HG02840 (cell line): ENCODE measurements around the gene APCDD1L.

Experiments used
- ATAC-seq: cut with Tn5 transposase; IDR thresholded peaks from one replicate; pipeline ENCODE4 v1.9.1; 2021; ENCODE audit warnings: mild to moderate bottlenecking, moderate library complexity, moderate number of reproducible peaks; ENCODE audit not compliant: unreplicated experiment, low FRiP score

Gene APCDD1L

GRCh38 chr20:58469616-58470015 is 45.6 kb downstream of the APCDD1L start:
- ATAC-seq = no peak

- ATAC-seq = no peak
These were observed 47.3 kb downstream of the APCDD1L start for GRCh38 chr20:58467572-58468527.

DNA sequence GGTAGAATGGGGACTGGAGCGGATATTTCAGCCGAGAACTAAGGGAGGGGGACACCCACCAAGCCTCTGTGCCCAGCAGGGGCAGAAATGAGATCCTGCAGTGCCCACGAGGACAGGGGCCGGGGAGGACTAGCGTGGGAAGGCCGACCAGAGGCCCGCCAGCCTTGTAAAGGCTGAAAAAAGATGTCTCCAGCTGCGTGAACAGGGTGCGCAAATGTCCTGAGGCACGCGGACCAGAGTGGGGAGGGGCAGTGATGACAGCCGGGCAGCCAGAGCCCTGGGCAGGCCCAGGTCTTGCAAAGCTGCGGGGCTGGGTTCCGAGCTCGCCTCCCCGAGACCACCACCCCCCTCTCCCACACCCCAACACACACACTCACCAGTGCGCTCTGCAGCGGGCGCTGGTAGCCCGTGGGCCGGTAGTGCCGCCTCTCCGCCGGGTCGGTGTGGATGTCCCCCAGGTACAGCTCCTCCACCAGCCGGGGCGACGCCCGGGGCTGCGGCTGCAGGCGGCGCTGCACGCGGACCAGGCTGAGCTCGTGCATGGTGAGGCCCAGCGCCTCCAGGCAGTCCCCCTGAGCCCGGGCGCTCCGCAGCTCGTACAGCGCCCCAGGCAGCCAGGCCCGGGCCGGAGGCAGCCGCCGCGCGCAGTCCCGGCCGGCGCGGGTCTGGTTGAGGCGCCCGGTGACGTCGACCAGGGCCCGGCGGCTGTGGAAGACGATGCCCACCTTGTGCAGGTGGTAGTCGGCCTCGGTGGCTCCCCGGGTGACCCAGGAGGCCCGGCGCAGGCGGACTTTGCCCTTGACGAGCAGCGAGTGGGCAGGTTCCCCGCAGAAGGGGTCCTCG is 48.2 kb downstream of the APCDD1L start:
- no peak for ATAC-seq

DNA sequence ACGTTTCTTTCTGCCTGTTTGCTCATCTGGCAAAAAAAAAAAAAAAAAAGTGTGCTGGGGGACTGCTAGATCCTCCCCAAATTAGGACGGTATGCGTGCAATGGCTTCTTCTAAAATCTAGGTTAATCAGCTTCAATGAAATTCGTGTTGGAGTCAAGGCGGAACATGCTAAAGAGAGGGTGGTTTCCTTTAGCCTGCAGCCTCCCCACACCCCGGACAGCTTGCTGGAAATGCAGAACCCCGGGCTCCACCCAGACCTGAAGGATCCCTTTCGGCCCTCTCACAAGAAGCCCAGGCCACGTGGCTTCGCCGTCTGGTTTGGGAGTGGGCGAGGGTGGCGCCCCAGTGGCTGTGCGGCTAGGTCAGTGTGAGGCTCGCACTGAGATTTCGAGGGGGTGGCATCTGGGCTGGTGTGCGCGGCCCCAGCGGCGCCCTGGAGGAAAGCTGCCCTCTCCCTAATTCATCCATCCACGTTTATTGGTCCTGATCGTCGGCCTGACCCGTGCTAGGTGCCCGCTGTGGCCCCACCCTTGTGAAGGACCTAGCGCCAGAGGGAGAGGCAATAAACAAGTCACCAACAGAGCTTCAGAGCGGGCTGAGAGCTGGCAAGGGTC is 49.0 kb downstream of the APCDD1L start:
- ATAC-seq = no peak

GRCh38 chr20:58464838-58465237 is 50.4 kb downstream of the APCDD1L start:
- ATAC-seq = no peak

DNA sequence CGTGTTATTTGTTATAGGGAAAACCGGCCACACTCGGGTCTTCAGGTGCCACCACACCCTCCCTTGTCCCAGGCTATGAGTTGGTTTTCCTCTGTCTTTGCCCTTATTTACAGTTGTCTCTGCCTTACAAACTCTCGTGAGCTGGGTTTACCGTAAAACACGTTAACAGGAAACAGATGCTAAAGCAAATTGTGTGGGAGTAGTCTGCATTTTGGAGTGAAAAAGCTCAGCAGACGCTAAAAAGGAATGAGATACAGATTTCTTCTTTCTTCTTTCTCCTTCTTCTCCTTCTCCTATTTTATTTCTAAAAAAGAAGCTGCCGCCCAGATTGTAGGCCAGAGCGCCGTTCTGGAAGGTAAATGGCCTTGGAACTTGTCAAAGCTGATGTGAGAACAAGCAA is 51.9 kb downstream of the APCDD1L start:
- ATAC-seq = no peak

GRCh38 chr20:58461899-58462298 is 53.3 kb downstream of the APCDD1L start:
- no peak for ATAC-seq

DNA sequence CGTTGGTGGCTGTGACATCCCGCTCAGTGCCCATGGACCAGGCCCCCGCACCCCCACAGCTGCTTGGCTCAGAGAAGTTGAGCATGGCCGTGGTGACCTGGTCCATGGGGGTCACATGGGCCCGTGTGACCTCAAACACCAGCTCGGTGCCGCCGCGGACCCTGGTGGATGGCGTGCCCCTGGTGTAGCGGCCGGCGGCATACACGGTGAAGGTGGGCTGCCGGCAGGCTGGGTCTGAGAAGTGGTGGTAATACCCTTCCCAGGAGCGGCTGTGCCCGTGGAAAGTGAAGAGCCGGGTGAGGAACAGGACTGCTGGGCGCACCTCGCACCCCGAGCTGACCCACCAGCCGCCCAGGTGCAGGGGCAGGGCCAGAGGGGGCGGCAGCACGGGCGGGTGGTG is 54.1 kb downstream of the APCDD1L start:
- no peak for ATAC-seq

DNA sequence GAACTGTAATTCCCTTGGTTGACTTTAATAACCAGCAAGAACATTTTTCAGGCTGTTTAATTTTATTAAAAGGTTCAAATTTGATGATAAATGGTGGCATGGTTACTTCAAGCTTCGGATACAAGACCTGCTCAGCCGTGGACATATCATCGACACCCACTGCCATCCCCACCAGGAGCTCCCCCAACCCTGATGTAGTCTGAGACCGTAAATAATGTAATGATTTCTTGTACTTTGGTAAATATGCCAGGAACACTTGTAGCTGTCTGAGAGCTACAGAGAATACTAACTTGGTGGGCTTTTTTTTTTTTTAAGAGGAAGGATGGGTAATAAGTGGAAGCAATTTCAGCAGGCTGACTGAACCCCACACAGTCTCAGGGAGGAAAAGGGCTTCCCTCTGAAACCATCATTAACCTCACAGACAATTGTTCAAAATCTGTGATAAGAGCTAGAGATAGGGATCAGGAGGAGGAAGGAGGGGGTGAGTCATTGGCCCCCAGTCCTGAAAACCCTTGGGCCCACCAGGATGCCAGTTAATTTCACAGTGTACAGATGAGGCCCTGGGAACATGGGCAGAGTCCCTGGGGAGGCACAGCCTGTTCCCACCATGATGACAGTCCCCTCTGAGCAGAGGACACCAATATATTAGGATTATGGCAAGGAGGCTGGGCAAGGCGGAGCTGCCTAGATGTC is 56.0 kb downstream of the APCDD1L start:
- peak; percentile 15 for ATAC-seq

DNA sequence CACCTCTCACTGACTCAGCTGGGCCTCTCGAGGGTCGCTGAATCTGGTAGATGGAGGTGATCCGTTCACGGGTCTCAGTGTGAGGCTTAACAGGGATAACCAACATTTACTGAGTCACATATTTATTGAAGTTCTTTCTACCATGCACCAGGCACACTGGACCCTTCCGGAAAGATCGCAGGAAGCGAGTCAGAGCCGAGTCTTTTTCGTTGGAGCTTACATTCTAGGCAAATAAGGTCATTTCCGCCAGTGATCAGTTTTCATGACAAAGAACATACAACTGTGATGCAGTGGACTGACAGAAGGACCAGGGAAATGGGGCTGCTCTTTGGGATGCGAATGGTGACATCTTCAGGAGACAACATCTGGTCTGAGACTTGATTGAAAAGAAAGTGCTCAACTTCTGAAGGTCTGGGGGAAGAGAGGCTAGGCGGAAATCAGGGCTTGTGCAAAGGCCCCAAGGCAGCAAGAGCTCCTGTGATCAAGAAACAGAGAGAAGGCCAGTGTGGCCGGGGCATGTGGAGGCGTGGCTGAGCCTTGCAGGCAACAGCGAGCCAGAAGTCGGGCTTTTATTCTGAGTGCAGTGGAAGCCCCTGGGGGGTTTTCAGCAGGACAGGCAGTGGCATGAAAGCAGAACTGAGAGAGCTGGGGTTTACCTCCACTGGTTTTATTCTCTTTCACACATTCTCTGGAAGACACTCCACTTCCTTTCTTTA is 56.7 kb downstream of the APCDD1L start:
- peak; percentile 89 for ATAC-seq

- no peak for ATAC-seq
These were observed 58.0 kb downstream of the APCDD1L start for GRCh38 chr20:58457083-58457695.

DNA sequence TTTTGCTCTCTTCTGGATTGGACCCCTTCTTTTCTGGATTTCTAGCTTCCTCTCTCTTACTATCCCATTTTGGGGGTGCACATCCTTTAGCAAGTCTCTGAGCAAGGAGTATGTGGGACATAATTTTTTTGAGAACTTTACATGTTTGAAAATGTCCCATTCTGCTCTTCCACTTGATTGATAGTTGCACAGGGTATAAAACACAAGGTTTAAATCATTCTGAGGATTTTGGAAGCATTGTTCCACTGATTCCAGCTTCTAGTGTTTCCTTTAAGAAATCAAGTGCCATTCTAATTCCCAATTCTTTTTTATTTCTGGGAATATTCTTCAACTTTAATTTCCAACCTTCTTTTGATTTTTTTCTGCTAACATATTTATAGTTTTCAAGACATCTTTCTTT is 60.7 kb downstream of the APCDD1L start:
- no peak for ATAC-seq

- no peak for ATAC-seq
These were observed 61.8 kb downstream of the APCDD1L start for GRCh38 chr20:58453391-58453790.

- ATAC-seq = no peak
These were observed 62.4 kb downstream of the APCDD1L start for GRCh38 chr20:58452667-58453255.

- no peak for ATAC-seq
These were observed 64.9 kb downstream of the APCDD1L start for GRCh38 chr20:58450254-58450653.

DNA sequence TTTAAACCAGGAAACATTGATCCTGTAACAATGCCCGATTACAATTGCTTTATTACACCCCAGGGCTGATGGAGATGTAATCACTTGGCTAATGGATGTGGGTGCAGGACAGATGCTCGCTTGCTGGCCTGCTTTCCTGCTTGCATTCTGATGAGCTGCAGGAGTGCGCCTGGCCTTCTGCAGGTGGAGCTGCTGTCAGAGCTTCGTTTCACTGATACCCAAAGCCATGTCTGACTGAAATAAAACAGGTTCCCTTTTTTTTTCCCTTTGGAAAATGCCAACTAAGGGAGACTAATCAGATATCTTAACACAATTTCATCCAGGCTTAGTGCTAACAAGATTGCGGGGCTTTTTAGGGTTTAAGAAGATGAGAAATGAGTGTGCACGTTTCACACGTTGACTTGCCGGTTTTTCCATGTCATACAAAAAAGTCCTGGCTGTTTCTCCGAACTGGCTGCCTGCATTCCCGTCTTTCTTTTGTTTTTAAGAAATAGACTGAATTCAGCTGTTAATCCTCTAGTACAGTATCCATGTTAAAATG is 65.4 kb downstream of the APCDD1L start:
- ATAC-seq = no peak

- ATAC-seq = no peak
These were observed 66.2 kb downstream of the APCDD1L start for GRCh38 chr20:58448958-58449357.

GRCh38 chr20:58447511-58448391 is 67.4 kb downstream of the APCDD1L start:
- no peak for ATAC-seq
